Measurements from ENCODE around the gene UBE2S. TPM values are rescaled to one million over a fixed set of nuclear protein-coding genes. Genes with fewer than 3 reads are reported as not detected.

Gene UBE2S
- total RNA-seq, 1 experiment from 2014 or later, result 587 TPM

DNA sequence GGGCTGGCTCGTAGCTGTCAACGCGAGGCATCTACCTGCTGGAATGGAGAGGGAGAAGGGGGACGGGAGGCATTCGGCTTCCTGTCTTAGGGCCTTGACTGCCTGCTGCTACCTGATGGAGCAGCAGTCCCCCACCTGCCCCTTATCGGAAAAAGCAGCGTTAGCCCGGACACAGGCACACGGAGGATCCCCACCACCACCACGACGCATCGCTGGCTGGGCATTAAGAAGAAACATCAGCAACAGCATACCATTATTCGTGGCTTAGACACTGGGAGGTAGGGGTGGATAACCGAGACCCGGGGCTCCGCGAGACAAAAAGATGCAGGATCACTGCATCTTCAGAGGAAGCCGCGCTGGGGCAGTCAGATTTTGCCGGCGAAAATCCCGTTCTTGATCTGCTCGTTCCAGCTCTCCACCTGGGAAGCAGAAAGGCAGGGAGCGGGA is 54.2 kb downstream of the UBE2S start:
- Histone ChIP-seq H3K27me3 (replicated peaks; ENCODE audit: insufficient read depth, low read depth, low read length, poor library complexity) (peaks cover 32% of the 10 kb centered on the region), H3K9me3 (ENCODE audit: low read depth, low read length, poor library complexity, severe bottlenecking) (no peaks in the 10 kb centered on the region), H3K36me3 (ENCODE audit: insufficient read depth, low read length, poor library complexity, severe bottlenecking) (no peaks in the 10 kb centered on the region), H3K27ac (ENCODE audit: low read depth, low read length, poor library complexity, severe bottlenecking) (no peak overlapping the region), H3K4me1 (ENCODE audit: insufficient read depth, low read length, poor library complexity, severe bottlenecking) (peaks cover 7% of the 10 kb centered on the region), H3K4me3 (ENCODE audit: low read depth, low read length, poor library complexity, severe bottlenecking) (peak overlapping the region; percentile 56)
- BruUV-seq (replicated peaks), result no TSS peak
- POLR2A ChIA-PET (ENCODE audit: low non-redundant PET), result interaction anchor here (0.7 kb wide), 1 partner anchor 14 kb away, joined by 3 read pairs; no protein-coding TSS in a partner anchor
- intact Hi-C loops (cut with micrococcal nuclease; ENCODE audit: unreplicated experiment), result no loop called here
- no peak for DNase-seq (ENCODE audit: low spot score)
- CTCF ChIA-PET, result no interaction called here
- TF ChIP-seq EZH2 (IDR thresholded peaks at IDR 0.05; ENCODE audit: borderline replicate concordance, low read depth, low read length, poor library complexity, severe bottlenecking), result no peak
- TF ChIP-seq, protein P1, sequence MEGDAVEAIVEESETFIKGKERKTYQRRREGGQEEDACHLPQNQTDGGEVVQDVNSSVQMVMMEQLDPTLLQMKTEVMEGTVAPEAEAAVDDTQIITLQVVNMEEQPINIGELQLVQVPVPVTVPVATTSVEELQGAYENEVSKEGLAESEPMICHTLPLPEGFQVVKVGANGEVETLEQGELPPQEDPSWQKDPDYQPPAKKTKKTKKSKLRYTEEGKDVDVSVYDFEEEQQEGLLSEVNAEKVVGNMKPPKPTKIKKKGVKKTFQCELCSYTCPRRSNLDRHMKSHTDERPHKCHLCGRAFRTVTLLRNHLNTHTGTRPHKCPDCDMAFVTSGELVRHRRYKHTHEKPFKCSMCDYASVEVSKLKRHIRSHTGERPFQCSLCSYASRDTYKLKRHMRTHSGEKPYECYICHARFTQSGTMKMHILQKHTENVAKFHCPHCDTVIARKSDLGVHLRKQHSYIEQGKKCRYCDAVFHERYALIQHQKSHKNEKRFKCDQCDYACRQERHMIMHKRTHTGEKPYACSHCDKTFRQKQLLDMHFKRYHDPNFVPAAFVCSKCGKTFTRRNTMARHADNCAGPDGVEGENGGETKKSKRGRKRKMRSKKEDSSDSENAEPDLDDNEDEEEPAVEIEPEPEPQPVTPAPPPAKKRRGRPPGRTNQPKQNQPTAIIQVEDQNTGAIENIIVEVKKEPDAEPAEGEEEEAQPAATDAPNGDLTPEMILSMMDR (conservative IDR thresholded peaks at IDR 0.05; ENCODE audit: low read depth, low read length), result no peak

DNA sequence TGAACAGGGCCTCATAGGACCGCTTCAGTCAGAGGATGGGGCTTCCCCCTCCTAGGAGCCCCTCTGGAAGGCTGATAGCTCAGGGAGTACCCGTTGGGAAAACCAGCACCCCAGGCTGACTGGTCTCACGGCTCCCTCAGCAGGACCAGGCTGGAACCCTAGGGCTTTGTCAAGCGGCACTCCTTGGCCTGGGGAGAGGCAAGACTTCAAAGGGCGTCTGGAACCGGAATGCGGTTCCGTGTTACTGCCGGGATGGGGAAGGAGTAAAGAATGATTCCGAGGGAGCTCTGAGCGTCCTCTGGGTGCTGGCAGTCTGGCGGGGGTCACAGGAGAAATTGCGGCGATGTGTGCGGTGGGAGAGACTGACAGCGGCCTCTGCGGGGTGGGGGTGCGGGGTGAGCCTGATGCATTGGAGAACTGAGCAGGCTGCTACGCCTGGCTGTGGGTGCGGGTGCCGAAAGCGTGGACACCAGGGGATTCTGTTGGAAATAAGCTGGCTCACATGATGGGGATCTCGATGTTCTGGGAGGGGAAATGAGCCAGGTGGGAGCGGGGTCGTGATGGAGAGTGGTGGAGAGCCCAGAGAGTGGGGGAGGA is 54.9 kb downstream of the UBE2S start:
- ChIA-PET POLR2A (ENCODE audit: low non-redundant PET) (no interaction called here), CTCF (no interaction called here)
- Histone ChIP-seq H3K4me1 (ENCODE audit: insufficient read depth, low read length, poor library complexity, severe bottlenecking) (peaks cover 14% of the 10 kb centered on the region), H3K36me3 (ENCODE audit: insufficient read depth, low read length, poor library complexity, severe bottlenecking) (no peaks in the 10 kb centered on the region), H3K27ac (ENCODE audit: low read depth, low read length, poor library complexity, severe bottlenecking) (no peak overlapping the region), H3K4me3 (ENCODE audit: low read depth, low read length, poor library complexity, severe bottlenecking) (no peak overlapping the region), H3K27me3 (replicated peaks; ENCODE audit: insufficient read depth, low read depth, low read length, poor library complexity) (peaks cover 32% of the 10 kb centered on the region), H3K9me3 (ENCODE audit: low read depth, low read length, poor library complexity, severe bottlenecking) (no peaks in the 10 kb centered on the region)
- intact Hi-C loops (cut with micrococcal nuclease; ENCODE audit: unreplicated experiment), result no loop called here
- no TSS peak for BruUV-seq (replicated peaks)
- TF ChIP-seq EZH2 (IDR thresholded peaks at IDR 0.05; ENCODE audit: borderline replicate concordance, low read depth, low read length, poor library complexity, severe bottlenecking), result no peak
- TF ChIP-seq, protein P1 (conservative IDR thresholded peaks at IDR 0.05; ENCODE audit: low read depth, low read length), result no peak
- DNase-seq (ENCODE audit: low spot score), result no peak

DNA sequence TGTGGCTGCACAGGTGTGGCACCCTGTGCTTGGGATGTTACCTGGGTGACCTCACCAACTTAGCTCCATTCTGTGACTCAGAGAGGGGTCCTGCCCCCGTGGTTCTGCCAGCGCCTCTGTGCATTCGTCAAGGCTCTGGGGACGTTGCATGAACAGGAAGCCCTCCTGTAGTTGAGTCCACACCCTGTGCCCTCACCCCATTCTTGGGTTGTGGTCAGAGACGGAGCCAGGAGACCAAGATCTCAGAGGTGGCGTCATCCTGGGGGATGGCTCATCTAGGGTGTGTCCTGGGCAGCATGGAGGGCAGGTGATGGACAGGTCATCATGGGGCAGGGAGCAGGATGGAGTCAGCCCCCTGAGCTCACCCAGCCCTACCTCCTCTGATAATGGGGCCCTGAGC is 55.5 kb downstream of the UBE2S start:
- ChIA-PET CTCF (no interaction called here), POLR2A (ENCODE audit: low non-redundant PET) (no interaction called here)
- intact Hi-C loops (cut with micrococcal nuclease; ENCODE audit: unreplicated experiment), result no loop called here
- no peak for TF ChIP-seq EZH2 (IDR thresholded peaks at IDR 0.05; ENCODE audit: borderline replicate concordance, low read depth, low read length, poor library complexity, severe bottlenecking)
- TF ChIP-seq, protein P1 (conservative IDR thresholded peaks at IDR 0.05; ENCODE audit: low read depth, low read length), result no peak
- DNase-seq (ENCODE audit: low spot score), result no peak
- H3K36me3 ChIP-seq (ENCODE audit: insufficient read depth, low read length, poor library complexity, severe bottlenecking), result no peaks in the 10 kb centered on the region
- no TSS peak for BruUV-seq (replicated peaks)
- no peak overlapping the region for H3K27ac ChIP-seq (ENCODE audit: low read depth, low read length, poor library complexity, severe bottlenecking)
- H3K9me3 ChIP-seq (ENCODE audit: low read depth, low read length, poor library complexity, severe bottlenecking), result no peaks in the 10 kb centered on the region
- H3K27me3 ChIP-seq (replicated peaks; ENCODE audit: insufficient read depth, low read depth, low read length, poor library complexity), result peaks cover 32% of the 10 kb centered on the region
- H3K4me1 ChIP-seq (ENCODE audit: insufficient read depth, low read length, poor library complexity, severe bottlenecking), result peaks cover 14% of the 10 kb centered on the region
- no peak overlapping the region for H3K4me3 ChIP-seq (ENCODE audit: low read depth, low read length, poor library complexity, severe bottlenecking)

Data from A673 (cell line).